ENCODE results near the gene DNAAF3.

DNAAF3 gene

GRCh38 chr19:55115446-55116065 is 50.9 kb downstream of the DNAAF3 start:
- DNase-seq: no peak

- DNase-seq: no peak
These were observed 51.8 kb downstream of the DNAAF3 start for GRCh38 chr19:55114566-55115145.

GRCh38 chr19:55113570-55114039 is 52.8 kb downstream of the DNAAF3 start:
- DNase-seq: peak; percentile 96

- DNase-seq: no peak
These were observed 53.4 kb downstream of the DNAAF3 start for GRCh38 chr19:55112777-55113569.

- DNase-seq: no peak
These were observed 54.1 kb downstream of the DNAAF3 start for GRCh38 chr19:55112246-55112776.

GRCh38 chr19:55111238-55111831 is 55.1 kb downstream of the DNAAF3 start:
- DNase-seq: no peak

GRCh38 chr19:55109527-55110291 is 56.7 kb downstream of the DNAAF3 start:
- DNase-seq: no peak
